Epithelial cell of esophagus (primary cell): ENCODE data around the gene CSTA.

ENCODE experiments used
- DNase-seq: peaks from one replicate; pipeline ENCODE4 v3.0.0; 2010; ENCODE audit warnings: low read depth
- H3K4me3 ChIP-seq: 2 replicates; pipeline ENCODE4 v1.5.1; 2011; ENCODE audit warnings: mild to moderate bottlenecking, low read length, control low read depth
- TF ChIP-seq, protein P1 (sequence below): IDR thresholded peaks from 2 replicates; pipeline ENCODE4 v1.5.1; 2011; ENCODE audit warnings: low read depth, mild to moderate bottlenecking, low read length, control low read depth, inconsistent platforms; ENCODE audit not compliant: insufficient read depth; ENCODE audit errors: missing control alignments

The CSTA gene, protein sequence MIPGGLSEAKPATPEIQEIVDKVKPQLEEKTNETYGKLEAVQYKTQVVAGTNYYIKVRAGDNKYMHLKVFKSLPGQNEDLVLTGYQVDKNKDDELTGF

DNA sequence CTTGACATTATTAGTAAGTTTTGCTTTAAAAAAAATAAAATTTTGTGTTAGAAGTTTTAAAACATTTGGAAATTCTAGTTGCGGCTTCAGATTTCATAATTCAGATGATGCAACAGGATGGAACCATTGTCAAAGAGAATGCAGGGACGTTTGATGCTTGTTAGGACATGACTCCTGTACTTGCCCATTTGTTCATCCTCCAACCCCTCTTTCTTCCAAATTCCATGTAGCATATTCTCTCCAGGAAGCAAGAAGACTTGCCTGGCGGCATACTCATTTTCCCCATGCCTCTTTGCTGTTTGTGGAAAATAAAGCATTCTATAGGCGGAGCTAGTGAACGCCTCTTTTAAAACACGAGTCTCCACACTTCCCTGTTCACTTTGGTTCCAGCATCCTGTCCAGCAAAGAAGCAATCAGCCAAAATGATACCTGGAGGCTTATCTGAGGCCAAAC lies at the start of gene CSTA:
TSS of gene CSTA (plus strand) at position 378 of the 453 bp plus-strand sequence. CDS start at position 423, 45 bp downstream.
- peak; percentile 98 for DNase-seq
- TF ChIP-seq, protein P1, sequence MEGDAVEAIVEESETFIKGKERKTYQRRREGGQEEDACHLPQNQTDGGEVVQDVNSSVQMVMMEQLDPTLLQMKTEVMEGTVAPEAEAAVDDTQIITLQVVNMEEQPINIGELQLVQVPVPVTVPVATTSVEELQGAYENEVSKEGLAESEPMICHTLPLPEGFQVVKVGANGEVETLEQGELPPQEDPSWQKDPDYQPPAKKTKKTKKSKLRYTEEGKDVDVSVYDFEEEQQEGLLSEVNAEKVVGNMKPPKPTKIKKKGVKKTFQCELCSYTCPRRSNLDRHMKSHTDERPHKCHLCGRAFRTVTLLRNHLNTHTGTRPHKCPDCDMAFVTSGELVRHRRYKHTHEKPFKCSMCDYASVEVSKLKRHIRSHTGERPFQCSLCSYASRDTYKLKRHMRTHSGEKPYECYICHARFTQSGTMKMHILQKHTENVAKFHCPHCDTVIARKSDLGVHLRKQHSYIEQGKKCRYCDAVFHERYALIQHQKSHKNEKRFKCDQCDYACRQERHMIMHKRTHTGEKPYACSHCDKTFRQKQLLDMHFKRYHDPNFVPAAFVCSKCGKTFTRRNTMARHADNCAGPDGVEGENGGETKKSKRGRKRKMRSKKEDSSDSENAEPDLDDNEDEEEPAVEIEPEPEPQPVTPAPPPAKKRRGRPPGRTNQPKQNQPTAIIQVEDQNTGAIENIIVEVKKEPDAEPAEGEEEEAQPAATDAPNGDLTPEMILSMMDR, result no peak
- peak within 1 kb of the TSS; percentile 69 for H3K4me3 ChIP-seq

DNA sequence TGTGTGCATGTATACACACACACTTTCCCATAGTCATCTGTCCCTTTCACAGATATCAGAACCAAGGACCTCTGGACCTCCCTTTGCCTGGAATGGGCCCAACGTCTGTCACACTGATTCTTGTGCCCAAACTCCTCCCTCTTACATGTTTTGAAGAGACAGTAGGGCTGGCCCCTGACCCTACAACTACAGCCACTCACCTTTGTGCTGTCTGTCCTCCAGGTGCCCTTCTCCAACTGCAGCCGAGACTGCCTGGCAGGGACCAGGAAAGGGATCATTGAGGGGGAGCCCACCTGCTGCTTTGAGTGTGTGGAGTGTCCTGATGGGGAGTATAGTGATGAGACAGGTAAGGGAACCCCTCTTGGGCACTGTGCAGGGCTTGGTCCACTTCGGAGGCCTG lies 43.2 kb upstream of the CSTA start:
- TF ChIP-seq, protein P1, result no peak
- H3K4me3 ChIP-seq, result no peak overlapping the region
- no peak for DNase-seq

DNA sequence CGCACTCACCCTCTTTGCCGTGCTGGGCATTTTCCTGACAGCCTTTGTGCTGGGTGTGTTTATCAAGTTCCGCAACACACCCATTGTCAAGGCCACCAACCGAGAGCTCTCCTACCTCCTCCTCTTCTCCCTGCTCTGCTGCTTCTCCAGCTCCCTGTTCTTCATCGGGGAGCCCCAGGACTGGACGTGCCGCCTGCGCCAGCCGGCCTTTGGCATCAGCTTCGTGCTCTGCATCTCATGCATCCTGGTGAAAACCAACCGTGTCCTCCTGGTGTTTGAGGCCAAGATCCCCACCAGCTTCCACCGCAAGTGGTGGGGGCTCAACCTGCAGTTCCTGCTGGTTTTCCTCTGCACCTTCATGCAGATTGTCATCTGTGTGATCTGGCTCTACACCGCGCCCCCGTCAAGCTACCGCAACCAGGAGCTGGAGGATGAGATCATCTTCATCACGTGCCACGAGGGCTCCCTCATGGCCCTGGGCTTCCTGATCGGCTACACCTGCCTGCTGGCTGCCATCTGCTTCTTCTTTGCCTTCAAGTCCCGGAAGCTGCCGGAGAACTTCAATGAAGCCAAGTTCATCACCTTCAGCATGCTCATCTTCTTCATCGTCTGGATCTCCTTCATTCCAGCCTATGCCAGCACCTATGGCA lies 41.1 kb upstream of the CSTA start:
- TF ChIP-seq, protein P1, result no peak
- DNase-seq, result no peak

DNA sequence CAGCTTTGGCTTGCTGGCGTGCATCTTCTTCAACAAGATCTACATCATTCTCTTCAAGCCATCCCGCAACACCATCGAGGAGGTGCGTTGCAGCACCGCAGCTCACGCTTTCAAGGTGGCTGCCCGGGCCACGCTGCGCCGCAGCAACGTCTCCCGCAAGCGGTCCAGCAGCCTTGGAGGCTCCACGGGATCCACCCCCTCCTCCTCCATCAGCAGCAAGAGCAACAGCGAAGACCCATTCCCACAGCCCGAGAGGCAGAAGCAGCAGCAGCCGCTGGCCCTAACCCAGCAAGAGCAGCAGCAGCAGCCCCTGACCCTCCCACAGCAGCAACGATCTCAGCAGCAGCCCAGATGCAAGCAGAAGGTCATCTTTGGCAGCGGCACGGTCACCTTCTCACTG lies 40.6 kb upstream of the CSTA start:
- H3K4me3 ChIP-seq, result no peak overlapping the region
- TF ChIP-seq, protein P1, result no peak
- no peak for DNase-seq

More for the DNA sequence above, 41.1 kb upstream of the CSTA start:
- no peak overlapping the region for H3K4me3 ChIP-seq

DNA sequence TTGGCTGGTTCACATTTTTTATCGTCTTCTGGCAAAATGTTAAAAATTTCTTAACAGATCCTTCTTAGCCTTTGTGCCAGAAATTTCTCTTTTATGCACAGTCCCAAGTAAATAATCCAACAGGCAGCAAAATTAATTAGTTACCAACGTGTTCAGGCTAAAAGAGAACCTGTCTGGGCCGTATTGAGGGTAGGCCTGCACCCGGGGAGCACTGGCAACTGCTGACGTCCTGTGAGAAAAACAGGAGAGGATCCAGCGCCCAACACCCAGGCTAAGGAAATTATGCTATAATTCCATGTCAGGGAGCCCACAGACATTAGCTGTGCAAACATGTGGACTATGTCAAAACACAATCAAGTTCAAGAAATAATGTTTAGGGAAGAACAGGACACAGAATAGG lies 30.7 kb upstream of the CSTA start:
- TF ChIP-seq, protein P1, result no peak
- peak; percentile 19 for DNase-seq
- no peak overlapping the region for H3K4me3 ChIP-seq

DNA sequence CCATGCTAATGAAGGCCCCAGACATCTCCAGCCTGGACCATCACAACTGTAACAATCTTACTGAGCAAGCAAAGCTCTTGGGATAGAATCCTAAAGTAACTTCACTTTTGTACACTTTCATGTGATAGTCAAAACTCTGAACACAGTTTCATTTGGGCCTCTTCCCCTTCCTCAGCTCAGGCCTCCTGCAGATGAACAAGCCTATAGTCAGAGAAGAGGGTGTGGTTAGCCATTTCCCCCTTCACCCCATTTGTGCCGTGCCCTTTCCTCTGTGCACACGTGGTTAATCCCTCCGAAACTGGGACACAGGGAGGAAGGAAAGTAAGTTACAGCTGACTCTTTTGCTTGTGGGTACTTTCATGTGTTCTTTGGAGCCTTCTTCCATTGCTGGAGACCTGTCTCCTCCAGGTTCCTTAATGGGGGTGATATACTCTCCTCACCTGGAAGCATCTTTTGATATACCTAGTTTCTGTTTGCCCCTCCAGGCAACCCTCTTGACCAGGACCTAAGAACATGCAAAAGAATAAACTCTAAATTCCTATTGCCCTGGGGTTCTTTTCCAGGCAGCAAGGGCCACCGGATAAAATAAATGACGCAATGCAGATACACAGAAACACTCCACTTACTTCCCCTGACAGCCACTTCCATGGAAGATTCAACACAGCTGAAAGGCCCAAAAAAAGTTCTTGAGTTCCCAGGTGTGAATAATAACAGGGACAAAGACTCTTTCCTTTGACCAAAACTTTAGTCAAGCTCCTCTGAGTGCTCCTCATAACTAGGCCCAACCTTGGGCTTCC lies 29.6 kb upstream of the CSTA start:
- DNase-seq, result no peak
- TF ChIP-seq, protein P1, result no peak
- H3K4me3 ChIP-seq, result no peak overlapping the region
